OCI-LY1 (cell line): ENCODE results near the gene ZFP3.
"Not testable (repeated sequence)": the region's sequence is repeated elsewhere in the genome, so short reads cannot be mapped to it uniquely, and the experiment has no call there.

Experiments used
- H2AFZ ChIP-seq: fragments of 200-600 bp; sonication (generic), shearing (Covaris generic); 2 replicates; pipeline ENCODE4 v1.6.0; 2014; ENCODE audit warnings: antibody characterized with exemption, mild to moderate bottlenecking, low read length
- H3F3A ChIP-seq: fragments of 200-600 bp; sonication (generic), shearing (Covaris generic); 2 replicates; pipeline ENCODE4 v1.6.0; 2014; ENCODE audit warnings: mild to moderate bottlenecking, antibody characterized with exemption, low read length, moderate library complexity; ENCODE audit not compliant: insufficient read depth
- H3K27ac ChIP-seq: fragments of 200-600 bp; sonication (generic); 2 replicates; pipeline ENCODE4 v1.5.1; 2014; ENCODE audit warnings: low read length, mixed run types, mild to moderate bottlenecking, low read depth; ENCODE audit not compliant: poor library complexity, severe bottlenecking
- H3K27me3 ChIP-seq: fragments of 200-600 bp; sonication (generic); 2 replicates; pipeline ENCODE4 v1.6.0; 2014; ENCODE audit warnings: antibody characterized with exemption, mild to moderate bottlenecking, low read length, moderate library complexity; ENCODE audit not compliant: insufficient read depth
- H3K36me3 ChIP-seq: fragments of 200-600 bp; sonication (generic); 2 replicates; pipeline ENCODE4 v1.6.1; 2014; ENCODE audit warnings: mild to moderate bottlenecking, antibody characterized with exemption, low read length, moderate library complexity, mixed read lengths; ENCODE audit not compliant: insufficient read depth
- H3K4me1 ChIP-seq: fragments of 200-600 bp; sonication (generic); 2 replicates; pipeline ENCODE4 v1.5.1; 2014; ENCODE audit warnings: mild to moderate bottlenecking, low read length, moderate library complexity; ENCODE audit not compliant: insufficient read depth, severe bottlenecking
- H3K4me2 ChIP-seq: fragments of 200-600 bp; sonication (generic), shearing (Covaris generic); 2 replicates; pipeline ENCODE4 v1.6.1; 2014; ENCODE audit warnings: low read length
- H3K4me3 ChIP-seq: fragments of 200-600 bp; sonication (generic); 2 replicates; pipeline ENCODE4 v1.5.1; 2014; ENCODE audit warnings: low read length, low read depth, mild to moderate bottlenecking, mixed read lengths; ENCODE audit not compliant: poor library complexity, severe bottlenecking
- H3K79me2 ChIP-seq: fragments of 200-600 bp; shearing (Covaris generic); 2 replicates; pipeline ENCODE4 v1.6.1; 2016; ENCODE audit warnings: mixed run types, low read length, mixed read lengths; ENCODE audit not compliant: insufficient read depth
- H3K9ac ChIP-seq: fragments of 200-600 bp; sonication (generic), shearing (Covaris generic); 2 replicates; pipeline ENCODE4 v1.6.1; 2014; ENCODE audit warnings: mild to moderate bottlenecking, low read length, mixed read lengths
- H3K9me2 ChIP-seq: fragments of 200-600 bp; sonication (generic), shearing (Covaris generic); 2 replicates; pipeline ENCODE4 v1.6.1; 2014; ENCODE audit warnings: low read depth, mild to moderate bottlenecking, low read length, mixed read lengths
- H3K9me3 ChIP-seq: fragments of 200-600 bp; shearing (Covaris generic); 2 replicates; pipeline ENCODE4 v1.6.1; 2014; ENCODE audit warnings: low read length, mixed read lengths
- H4K20me1 ChIP-seq: fragments of 200-600 bp; sonication (generic), shearing (Covaris generic); 2 replicates; pipeline ENCODE4 v1.6.0; 2016; ENCODE audit warnings: mild to moderate bottlenecking, low read length; ENCODE audit not compliant: insufficient read depth
- EZH2 ChIP-seq: fragments of 200-600 bp; sonication (generic), shearing (Covaris generic); IDR thresholded peaks from 2 replicates; pipeline ENCODE4 v1.8.0; 2017; ENCODE audit warnings: borderline replicate concordance, mixed run types, mild to moderate bottlenecking, antibody characterized with exemption, low read length, moderate library complexity, mixed read lengths
- TF ChIP-seq, protein P1 (sequence below): fragments of 200-600 bp; sonication (generic), shearing (Covaris generic); IDR thresholded peaks from 2 replicates; pipeline ENCODE4 v1.5.1; 2017; ENCODE audit warnings: mild to moderate bottlenecking, antibody characterized with exemption, low read length, moderate library complexity, mixed read lengths

Gene ZFP3

DNA sequence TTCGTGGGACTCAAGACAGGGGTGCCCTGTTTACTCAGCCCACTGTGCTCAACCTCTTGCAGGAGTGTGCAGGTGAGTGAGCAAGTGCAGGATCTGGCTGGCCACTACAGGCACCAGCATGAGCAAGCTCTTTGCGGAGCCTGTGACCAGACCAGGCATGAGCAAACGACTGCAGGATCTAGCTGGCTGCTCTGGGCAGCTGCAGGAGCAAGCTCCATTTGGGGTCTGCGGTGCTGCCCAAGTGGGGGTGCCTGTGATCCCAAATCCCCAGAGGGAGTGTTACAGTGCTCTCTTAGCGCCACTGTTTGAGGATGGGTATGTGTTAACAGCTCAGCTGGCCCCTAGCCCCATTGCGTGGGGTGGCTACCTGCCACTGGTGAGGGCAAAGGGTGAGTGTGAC is 40.0 kb downstream of the ZFP3 start:
- no peak overlapping the region for H3K4me3 ChIP-seq
- no peak overlapping the region for H3K4me2 ChIP-seq
- H4K20me1 ChIP-seq, result no peaks in the 10 kb centered on the region
- H3K9me3 ChIP-seq, result no peaks in the 10 kb centered on the region
- H3F3A ChIP-seq, result no peaks in the 10 kb centered on the region
- H3K36me3 ChIP-seq, result peaks cover 13% of the 10 kb centered on the region
- no peaks in the 10 kb centered on the region for H3K9me2 ChIP-seq
- no peaks in the 10 kb centered on the region for H3K4me1 ChIP-seq
- H3K79me2 ChIP-seq, result no peaks in the 10 kb centered on the region
- no peak overlapping the region for H2AFZ ChIP-seq
- H3K27me3 ChIP-seq, result no peaks in the 10 kb centered on the region; the same call in 1 of the 2 replicates
- no peak overlapping the region for H3K9ac ChIP-seq
- TF ChIP-seq EZH2, result no peak
- TF ChIP-seq, protein P1, sequence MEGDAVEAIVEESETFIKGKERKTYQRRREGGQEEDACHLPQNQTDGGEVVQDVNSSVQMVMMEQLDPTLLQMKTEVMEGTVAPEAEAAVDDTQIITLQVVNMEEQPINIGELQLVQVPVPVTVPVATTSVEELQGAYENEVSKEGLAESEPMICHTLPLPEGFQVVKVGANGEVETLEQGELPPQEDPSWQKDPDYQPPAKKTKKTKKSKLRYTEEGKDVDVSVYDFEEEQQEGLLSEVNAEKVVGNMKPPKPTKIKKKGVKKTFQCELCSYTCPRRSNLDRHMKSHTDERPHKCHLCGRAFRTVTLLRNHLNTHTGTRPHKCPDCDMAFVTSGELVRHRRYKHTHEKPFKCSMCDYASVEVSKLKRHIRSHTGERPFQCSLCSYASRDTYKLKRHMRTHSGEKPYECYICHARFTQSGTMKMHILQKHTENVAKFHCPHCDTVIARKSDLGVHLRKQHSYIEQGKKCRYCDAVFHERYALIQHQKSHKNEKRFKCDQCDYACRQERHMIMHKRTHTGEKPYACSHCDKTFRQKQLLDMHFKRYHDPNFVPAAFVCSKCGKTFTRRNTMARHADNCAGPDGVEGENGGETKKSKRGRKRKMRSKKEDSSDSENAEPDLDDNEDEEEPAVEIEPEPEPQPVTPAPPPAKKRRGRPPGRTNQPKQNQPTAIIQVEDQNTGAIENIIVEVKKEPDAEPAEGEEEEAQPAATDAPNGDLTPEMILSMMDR, result no peak
- no peak overlapping the region for H3K27ac ChIP-seq

- no peaks in the 10 kb centered on the region for H3K9me3 ChIP-seq
- no peak overlapping the region for H3K4me3 ChIP-seq
- no peaks in the 10 kb centered on the region for H3K9me2 ChIP-seq
- no peaks in the 10 kb centered on the region for H3K36me3 ChIP-seq
- H3K27ac ChIP-seq, result no peak overlapping the region
- H3K79me2 ChIP-seq, result no peaks in the 10 kb centered on the region
- H3F3A ChIP-seq, result no peaks in the 10 kb centered on the region
- no peaks in the 10 kb centered on the region for H3K4me1 ChIP-seq
- H4K20me1 ChIP-seq, result no peaks in the 10 kb centered on the region
- no peak for TF ChIP-seq EZH2
- TF ChIP-seq, protein P1, result no peak
- no peak overlapping the region for H3K9ac ChIP-seq
- H3K4me2 ChIP-seq, result no peak overlapping the region
- H3K27me3 ChIP-seq, result no peaks in the 10 kb centered on the region; the same call in 1 of the 2 replicates
- no peak overlapping the region for H2AFZ ChIP-seq
Measured at GRCh38 chr17:5120036-5120435, 41.8 kb downstream of the ZFP3 start.

DNA sequence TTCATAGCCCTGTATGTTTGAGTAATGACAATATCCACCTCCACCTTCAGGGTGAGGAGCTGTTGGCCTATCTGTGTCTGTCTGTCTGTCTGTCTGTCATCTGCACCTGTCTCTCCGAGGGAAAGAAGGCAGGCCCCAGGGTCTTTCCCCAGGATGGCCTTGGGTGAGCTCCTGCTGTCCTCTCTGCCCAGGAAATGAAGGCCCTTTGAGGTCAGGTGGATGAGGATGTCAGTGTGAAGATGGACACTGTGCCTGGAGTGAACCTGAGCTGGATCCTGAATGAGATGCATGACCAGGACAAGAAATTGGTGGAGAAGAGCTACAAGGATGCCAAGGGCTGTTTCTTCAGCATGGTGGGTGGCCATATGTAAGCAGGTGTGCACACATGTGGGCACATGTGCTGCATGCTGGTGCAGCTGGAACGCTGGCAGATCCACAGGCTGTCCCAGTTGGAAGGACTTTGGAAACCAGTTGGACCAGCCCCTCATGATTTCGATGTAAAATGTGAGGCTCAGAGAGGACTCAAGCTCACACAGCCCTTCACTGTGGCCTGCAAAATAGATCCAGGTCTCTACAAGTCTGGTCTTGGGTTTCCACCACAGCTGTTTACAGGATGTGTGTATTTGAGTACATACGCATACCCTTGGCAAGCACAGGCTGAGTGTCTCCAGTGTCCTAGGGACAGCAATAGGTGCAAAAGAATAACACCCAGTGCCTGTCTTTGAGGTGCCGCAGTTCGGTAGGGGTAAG is 42.3 kb downstream of the ZFP3 start:
- H3K36me3 ChIP-seq, H3K9me2 ChIP-seq, H3K9me3 ChIP-seq, H2AFZ ChIP-seq, H3K27ac ChIP-seq, H3K9ac ChIP-seq, H3K27me3 ChIP-seq, H3K4me3 ChIP-seq, H4K20me1 ChIP-seq, H3K4me1 ChIP-seq, H3F3A ChIP-seq, H3K4me2 ChIP-seq, H3K79me2 ChIP-seq: not testable (repeated sequence)
